Heart left ventricle (tissue), 16 donors: ENCODE measurements around the gene MYOZ2. TPM values are rescaled to one million over a fixed set of nuclear protein-coding genes. Genes with fewer than 3 reads are reported as not detected.
"Not testable (repeated sequence)": the region's sequence is repeated elsewhere in the genome, so short reads cannot be mapped to it uniquely, and the experiment has no call there.

ENCODE experiments used
- ATAC-seq, 4 donors: fragments of 200-7000 bp; cut with Tn5 transposase; one replicate each; pipeline ENCODE4 v1.9.1; 2020 to 2022; ENCODE audit warnings: moderate library complexity in 4 of 4, mild to moderate bottlenecking in 3 of 4, moderate number of reproducible peaks in 1 of 4
- DNase-seq, 5 donors: peaks; one replicate each; pipeline ENCODE4 v3.0.0-alpha.2; 2020
- H3K27ac ChIP-seq, 12 donors: fragments of 200-600 bp; sonication (generic) in 4 of 12; one replicate each; pipeline versions ENCODE4 v1.5.0 to v1.8.0; 2016 to 2022; ENCODE audit warnings: mild to moderate bottlenecking in 2 of 12
- H3K27me3 ChIP-seq, 9 donors: fragments of 200-600 bp; sonication (generic) in 2 of 9; one replicate each; pipeline versions ENCODE4 v1.5.1 to v1.8.0; 2016 to 2022; ENCODE audit warnings: mild to moderate bottlenecking in 3 of 9
- H3K36me3 ChIP-seq, 9 donors: fragments of 200-600 bp; sonication (generic) in 2 of 9; one replicate each; pipeline versions ENCODE4 v1.5.0 to v1.8.0; 2018 to 2022; ENCODE audit warnings: mild to moderate bottlenecking in 2 of 9
- H3K4me1 ChIP-seq, 12 donors: fragments of 200-600 bp; sonication (generic) in 4 of 12; one replicate each; pipeline versions ENCODE4 v1.5.0 to v1.8.0; 2016 to 2022; ENCODE audit warnings: mild to moderate bottlenecking in 3 of 12
- H3K4me3 ChIP-seq, 12 donors: fragments of 200-600 bp; sonication (generic) in 4 of 12; one replicate each; pipeline versions ENCODE4 v1.5.0 to v1.8.0; 2017 to 2022; ENCODE audit warnings: mild to moderate bottlenecking in 9 of 12, moderate library complexity in 4 of 12
- H3K9me3 ChIP-seq, 12 donors: fragments of 200-600 bp; sonication (generic) in 4 of 12; one replicate each; pipeline versions ENCODE4 v1.5.0 to v1.8.0; 2016 to 2022; ENCODE audit warnings: mild to moderate bottlenecking in 1 of 12
- POLR2A ChIP-seq, 2 donors: fragments of 450-650 bp; IDR thresholded peaks; one replicate each; pipeline ENCODE4 v1.6.1; 2017; ENCODE audit warnings: antibody characterized with exemption in 2 of 2, mild to moderate bottlenecking in 2 of 2, moderate library complexity in 2 of 2
- WGBS, 4 donors: extraction: QIAGEN DNeasy Blood & Tissue Kit in 2 of 4; methylation state at CpG; one replicate each; pipeline versions ENCODE4 v1.1.5 to v1.1.7; 2013 to 2018; 5-methylcytosine and 5-hydroxymethylcytosine counted together
- intact Hi-C, 10 donors: fragments of 100-400 bp; cut with DNase I; formaldehyde crosslinking; loops; one replicate each; pipeline versions ENCODE4 v1.11.1 to v1.14.2; 2022
- polyA plus RNA-seq, 2 donors: library from polyadenylated mRNA; stranded (reverse); fragments of 200-250 nt; gene quantifications; one replicate each; pipeline ENCODE4 v1.2.3, GENCODE V29; 2013
- total RNA-seq, 9 donors: library from RNA; depleted of rRNA in 2 of 9; stranded (reverse); fragments of >200 nt in 2 of 9; fragmentation: NEBNext Ultra II Directional in 3 of 9; extraction: Animal tissue kit (Norgen Biotek cat#: 25700) in 3 of 9; gene quantifications; one replicate each; pipeline versions ENCODE4 v1.1.0 to v1.2.4, GENCODE V29; 2016 to 2023
- TF ChIP-seq, protein P1 (sequence below), 12 donors: fragments of 200-600 bp; sonication (generic) in 4 of 12; IDR thresholded peaks; one replicate each; pipeline versions ENCODE4 v1.5.0 to v1.8.0; 2018 to 2022; ENCODE audit warnings: antibody characterized with exemption in 12 of 12, mild to moderate bottlenecking in 5 of 12
- donor health status: ischemic (EF 13 %, LVEDD 7.1; RV severe dilation, severe dysfunction).
- donor health status: healthy with polysubstance abuse.
- donor health status: DM: no; HTN: yes; CAD: no.
- donor health status: DM: no; HTN: no; CAD: no.
- donor health status: ischemic (EF 25% LVEDD 6.9; RV normal size, moderate dysfunction).
- donor health status: ischemic (EF 25% LVEDD 5.7; RV mildly dilated, moderate dysfunction).
- donor health status: healthy.
- donor health status: DM: yes; HTN: yes; CAD: no.
- donor health status: ischemic (EF 35%, LVEDD 5.7; RV mildly dilated, moderate dysfunction).
- donor health status: nonischemic (EF 11% LVEDD 7.7; RV severe dilation, severe dysfunction).
- donor health status: DM: yes; HTN: yes; CAD: no.
- donor health status: PGD.
- donor health status: ischemic (EF 29% LVEDD 5.4; RV normal size, mild dysfunction).
- donor health status: nonischemic (EF 23%, LVEDD 6.1; RV moderate dilation, normal function).

Gene MYOZ2
- total and polyA plus RNA-seq, 11 donors: 466 to 1,072 (median 872) TPM

DNA sequence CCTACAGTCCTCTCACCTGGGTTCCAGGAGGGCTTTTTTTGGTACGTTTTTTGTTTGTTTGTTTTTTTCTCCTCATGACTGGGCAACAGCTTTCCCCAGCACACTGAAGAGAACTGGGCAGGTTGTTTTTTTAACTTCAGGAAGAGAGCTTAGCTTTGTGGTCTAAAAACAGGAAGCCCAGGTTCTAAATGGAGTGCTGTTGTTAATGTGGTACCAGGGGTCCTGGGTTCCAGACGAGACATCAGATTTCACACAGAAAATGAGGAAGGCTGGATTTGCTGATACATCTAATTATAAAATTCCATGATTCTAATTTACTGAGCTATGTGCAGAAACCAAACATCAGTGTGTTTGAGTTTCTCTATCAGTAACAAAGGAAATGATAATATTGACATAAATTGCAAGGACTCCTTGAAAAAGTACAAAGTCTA, 4.2 kb downstream of the MYOZ2 start:
- ATAC-seq: no peak
- no peak for TF ChIP-seq POLR2A (IDR thresholded peaks at IDR 0.05)
- TF ChIP-seq, protein P1, sequence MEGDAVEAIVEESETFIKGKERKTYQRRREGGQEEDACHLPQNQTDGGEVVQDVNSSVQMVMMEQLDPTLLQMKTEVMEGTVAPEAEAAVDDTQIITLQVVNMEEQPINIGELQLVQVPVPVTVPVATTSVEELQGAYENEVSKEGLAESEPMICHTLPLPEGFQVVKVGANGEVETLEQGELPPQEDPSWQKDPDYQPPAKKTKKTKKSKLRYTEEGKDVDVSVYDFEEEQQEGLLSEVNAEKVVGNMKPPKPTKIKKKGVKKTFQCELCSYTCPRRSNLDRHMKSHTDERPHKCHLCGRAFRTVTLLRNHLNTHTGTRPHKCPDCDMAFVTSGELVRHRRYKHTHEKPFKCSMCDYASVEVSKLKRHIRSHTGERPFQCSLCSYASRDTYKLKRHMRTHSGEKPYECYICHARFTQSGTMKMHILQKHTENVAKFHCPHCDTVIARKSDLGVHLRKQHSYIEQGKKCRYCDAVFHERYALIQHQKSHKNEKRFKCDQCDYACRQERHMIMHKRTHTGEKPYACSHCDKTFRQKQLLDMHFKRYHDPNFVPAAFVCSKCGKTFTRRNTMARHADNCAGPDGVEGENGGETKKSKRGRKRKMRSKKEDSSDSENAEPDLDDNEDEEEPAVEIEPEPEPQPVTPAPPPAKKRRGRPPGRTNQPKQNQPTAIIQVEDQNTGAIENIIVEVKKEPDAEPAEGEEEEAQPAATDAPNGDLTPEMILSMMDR (IDR thresholded peaks at IDR 0.05): no peak
- Histone ChIP-seq H3K9me3 (no peaks in the 10 kb centered on the region), H3K4me3 (peak overlapping the region; percentile 5 to 64 (median 48)), H3K4me1 (peaks cover 0 to 27% (median 4%) of the 10 kb centered on the region in 12 donors), H3K27me3 (no peaks in the 10 kb centered on the region), H3K36me3 (peaks cover 0 to 31% (median 0%) of the 10 kb centered on the region in 9 donors), H3K27ac (peak overlapping the region; percentile 34 to 98 (median 87))
- DNase-seq: no peak
- 13 to 32% (median 24%) methylated on average over 2 of the region's 2 CpGs for WGBS, 4 donors
- intact Hi-C loops: loop anchor here in 9 of 10 donors (5.0 to 10.0 kb wide), 4 partner anchors 93 to 395 kb away; no protein-coding TSS in a partner anchor

GRCh38 chr4:119141283-119141682, 5.7 kb downstream of the MYOZ2 start:
- not testable (repeated sequence) for H3K9me3 ChIP-seq, H3K27me3 ChIP-seq, ATAC-seq, DNase-seq
- 62 to 76% (median 67%) methylated on average over 4 of the region's 4 CpGs for WGBS, 4 donors
- Histone ChIP-seq H3K4me3 (peak overlapping the region in 8 of 12 donors; percentile 26 to 64 (median 52)), H3K4me1 (peaks cover 0 to 27% (median 3%) of the 10 kb centered on the region in 12 donors), H3K36me3 (peaks cover 0 to 31% (median 0%) of the 10 kb centered on the region in 9 donors), H3K27ac (peak overlapping the region in 8 of 12 donors; percentile 12 to 88 (median 36))
- intact Hi-C loops: loop anchor here in 2 of 10 donors (5.0 to 10.0 kb wide), 2 partner anchors 99 to 396 kb away; no protein-coding TSS in a partner anchor

DNA sequence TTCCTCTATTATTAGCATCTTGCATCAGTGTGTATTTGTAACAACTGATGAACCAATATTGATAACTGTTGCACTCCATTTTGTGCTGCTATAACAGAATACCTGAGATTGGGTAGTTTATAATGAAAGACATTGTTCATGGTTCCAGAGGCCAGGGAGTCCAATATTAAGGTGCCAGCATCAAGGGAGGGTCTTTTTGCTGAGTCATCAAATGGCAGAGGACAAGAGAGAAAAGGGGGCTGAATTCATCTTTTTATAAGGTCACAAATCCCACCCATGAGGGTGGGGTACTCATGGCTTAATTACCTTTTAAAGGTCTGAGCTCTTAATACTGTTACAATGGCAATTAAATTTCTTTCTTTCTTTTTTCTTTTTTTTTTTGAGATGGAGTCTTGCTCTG, 7.2 kb downstream of the MYOZ2 start:
- Histone ChIP-seq H3K4me3 (peak overlapping the region in 7 of 12 donors; percentile 11 to 64 (median 56)), H3K27ac (peak overlapping the region in 8 of 12 donors; percentile 23 to 88 (median 40))
- intact Hi-C loops: loop anchor here in 2 of 10 donors (5.0 to 10.0 kb wide), 2 partner anchors 101 to 398 kb away; no protein-coding TSS in a partner anchor

GRCh38 chr4:119143341-119143740, 7.7 kb downstream of the MYOZ2 start:
- intact Hi-C loops: loop anchor here in 2 of 10 donors (5.0 to 10.0 kb wide), 2 partner anchors 101 to 399 kb away; no protein-coding TSS in a partner anchor
- ATAC-seq, H3K27me3 ChIP-seq, H3K9me3 ChIP-seq, DNase-seq: not testable (repeated sequence)
- Histone ChIP-seq H3K36me3 (peaks cover 0 to 31% (median 0%) of the 10 kb centered on the region in 9 donors), H3K27ac (peak overlapping the region in 7 of 12 donors; percentile 32 to 88 (median 41)), H3K4me3 (peak overlapping the region in 7 of 12 donors; percentile 2 to 64 (median 56)), H3K4me1 (peaks cover 0 to 22% (median 3%) of the 10 kb centered on the region in 12 donors)
- WGBS, 4 donors: 70 to 74% (median 72%) methylated on average over 10 of the region's 10 CpGs

More for the DNA sequence above, 7.2 kb downstream of the MYOZ2 start:
- TF ChIP-seq POLR2A (IDR thresholded peaks at IDR 0.05): no peak
- TF ChIP-seq, protein P1 (IDR thresholded peaks at IDR 0.05): no peak
- H3K9me3 ChIP-seq: no peaks in the 10 kb centered on the region
- no peak for DNase-seq
- peaks cover 0 to 31% (median 0%) of the 10 kb centered on the region in 9 donors for H3K36me3 ChIP-seq
- H3K4me1 ChIP-seq: peaks cover 0 to 27% (median 3%) of the 10 kb centered on the region in 12 donors
- H3K27me3 ChIP-seq: no peaks in the 10 kb centered on the region
- ATAC-seq: no peak

DNA sequence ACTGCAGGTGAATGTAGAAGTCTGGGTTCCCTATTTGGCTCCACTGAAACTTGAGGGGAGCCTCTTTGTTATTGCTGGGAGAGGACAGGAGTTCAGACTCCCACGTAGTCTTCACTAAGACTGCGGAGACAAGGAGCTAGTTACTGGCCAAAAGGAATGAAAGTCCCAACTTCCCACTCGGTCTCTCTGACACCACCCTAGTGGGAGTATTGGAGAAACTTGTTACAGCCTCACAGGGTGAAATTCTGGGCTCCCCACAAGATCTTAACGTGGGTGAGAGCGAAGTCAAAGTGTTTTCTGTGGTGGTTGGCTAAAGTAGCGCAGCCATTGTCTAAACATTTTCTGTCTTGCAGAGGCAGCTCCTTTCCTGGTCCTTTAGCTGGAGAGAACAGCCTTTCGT, 13.5 kb downstream of the MYOZ2 start:
- TF ChIP-seq POLR2A (IDR thresholded peaks at IDR 0.05): peak in 1 of 2 donors; percentile 31
- TF ChIP-seq, protein P1 (IDR thresholded peaks at IDR 0.05): no peak
- 43 to 54% (median 46%) methylated on average over 7 of the region's 7 CpGs for WGBS, 4 donors
- Histone ChIP-seq H3K4me1 (peaks cover 0 to 52% (median 14%) of the 10 kb centered on the region in 12 donors), H3K27ac (peak overlapping the region; percentile 55 to 88 (median 76)), H3K36me3 (peaks cover 0 to 39% (median 1%) of the 10 kb centered on the region in 9 donors), H3K4me3 (peak overlapping the region in 9 of 12 donors; percentile 17 to 60 (median 29)), H3K9me3 (no peaks in the 10 kb centered on the region), H3K27me3 (no peaks in the 10 kb centered on the region)
- peak in 3 of 4 donors; percentile 33 to 53 (median 48) for ATAC-seq
- intact Hi-C loops: loop anchor here in 1 of 10 donors (5.0 to 10.0 kb wide), 2 partner anchors 167 to 404 kb away; no protein-coding TSS in a partner anchor
- no peak for DNase-seq
